Lung (tissue), 12 donors: ENCODE measurements around the gene POLA1. TPM values are rescaled to one million over a fixed set of nuclear protein-coding genes. Genes with fewer than 3 reads are reported as not detected.
"Not testable (repeated sequence)": the region's sequence is repeated elsewhere in the genome, so short reads cannot be mapped to it uniquely, and the experiment has no call there.

Source experiments
- ATAC-seq: fragments of 200-7000 bp; cut with Tn5 transposase; one replicate; pipeline ENCODE4 v1.9.1; 2020; ENCODE audit warnings: moderate number of reproducible peaks; ENCODE audit not compliant: insufficient read depth, low FRiP score
- DNase-seq, 3 donors: peaks; one replicate each; pipeline ENCODE4 v3.0.0-alpha.2; 2013 to 2017
- H3K27ac ChIP-seq, 2 donors: one replicate each; pipeline ENCODE4 v1.5.1; 2013; ENCODE audit warnings: mild to moderate bottlenecking in 2 of 2, moderate library complexity in 2 of 2, control low read depth in 1 of 2, inconsistent platforms in 1 of 2, low read depth in 1 of 2, low read length in 1 of 2
- H3K27me3 ChIP-seq, 3 donors: one replicate each; pipeline ENCODE4 v1.5.1; 2013; ENCODE audit warnings: low read length in 2 of 3; ENCODE audit not compliant: control insufficient read depth in 3 of 3, insufficient read depth in 3 of 3
- H3K36me3 ChIP-seq, 4 donors: one replicate each; pipeline ENCODE4 v1.5.1; 2013; ENCODE audit warnings: low read length in 4 of 4, mild to moderate bottlenecking in 1 of 4, moderate library complexity in 1 of 4; ENCODE audit not compliant: control insufficient read depth in 4 of 4, insufficient read depth in 4 of 4
- H3K4me1 ChIP-seq, 5 donors: one replicate each; pipeline ENCODE4 v1.5.1; 2013; ENCODE audit warnings: low read length in 5 of 5, mild to moderate bottlenecking in 2 of 5, moderate library complexity in 1 of 5; ENCODE audit not compliant: control insufficient read depth in 5 of 5, insufficient read depth in 5 of 5
- H3K4me3 ChIP-seq: one replicate; pipeline ENCODE4 v1.5.1; 2013; ENCODE audit warnings: mild to moderate bottlenecking, control low read depth, moderate library complexity
- H3K9ac ChIP-seq, 2 donors: one replicate each; pipeline ENCODE4 v1.5.1; 2013; ENCODE audit warnings: low read length in 2 of 2, control low read depth in 1 of 2; ENCODE audit not compliant: insufficient read depth in 1 of 2
- H3K9me3 ChIP-seq, 4 donors: one replicate each; pipeline ENCODE4 v1.5.1; 2013; ENCODE audit warnings: low read length in 3 of 4, mild to moderate bottlenecking in 1 of 4, moderate library complexity in 1 of 4; ENCODE audit not compliant: control insufficient read depth in 4 of 4, insufficient read depth in 3 of 4
- WGBS, 2 donors: extraction: QIAGEN DNeasy Blood & Tissue Kit; methylation state at CpG; one replicate each; pipeline ENCODE4 v1.1.7; 2013; 5-methylcytosine and 5-hydroxymethylcytosine counted together
- polyA plus RNA-seq, 2 donors: library from polyadenylated mRNA; stranded (reverse); fragments of 200-250 nt; gene quantifications; one replicate each; pipeline ENCODE4 v1.2.1, GENCODE V29; 2013
- total RNA-seq, 2 donors: library from RNA; depleted of rRNA in 1 of 2; stranded (reverse); fragments of >200 nt in 1 of 2; gene quantifications; one replicate each; pipeline ENCODE4 v1.2.1, GENCODE V29; 2014 to 2021
- TF ChIP-seq, protein P1 (sequence below): IDR thresholded peaks from 2 replicates; pipeline ENCODE4 v1.5.1; 2012; ENCODE audit warnings: mild to moderate bottlenecking; ENCODE audit errors: control extremely low read depth, extremely low read depth
- donor health status: control.
- donor health status: control.
- donor health status: Bipolar disorder and iron deficiency.
- donor health status: healthy.
- donor health status: DM: yes; HTN: yes; CAD: no.

POLA1 gene
- total and polyA plus RNA-seq, 4 donors, result 2.4 to 18.7 (median 6.1) TPM

DNA sequence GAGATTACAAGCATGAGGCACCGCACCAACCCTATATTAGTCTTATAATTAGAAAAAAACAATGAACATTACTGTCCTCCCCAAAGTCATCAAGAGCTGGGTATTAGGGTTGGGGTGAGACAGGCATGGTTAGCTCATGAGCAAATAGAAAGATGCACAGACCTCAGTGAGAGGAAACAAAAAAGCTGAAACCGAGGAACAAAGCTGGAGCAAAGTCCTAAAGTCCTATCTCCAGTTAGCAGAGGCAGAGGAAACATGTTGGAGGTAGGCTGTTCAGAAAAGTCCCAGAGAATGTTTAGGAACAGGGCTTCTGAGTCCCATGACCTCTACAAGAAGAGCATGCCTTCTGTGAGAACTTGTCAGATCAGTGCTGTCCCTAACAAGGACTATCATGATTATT is 41.9 kb upstream of the POLA1 start:
- H3K9ac ChIP-seq, result no peak overlapping the region
- ATAC-seq, result no peak
- TF ChIP-seq, protein P1, sequence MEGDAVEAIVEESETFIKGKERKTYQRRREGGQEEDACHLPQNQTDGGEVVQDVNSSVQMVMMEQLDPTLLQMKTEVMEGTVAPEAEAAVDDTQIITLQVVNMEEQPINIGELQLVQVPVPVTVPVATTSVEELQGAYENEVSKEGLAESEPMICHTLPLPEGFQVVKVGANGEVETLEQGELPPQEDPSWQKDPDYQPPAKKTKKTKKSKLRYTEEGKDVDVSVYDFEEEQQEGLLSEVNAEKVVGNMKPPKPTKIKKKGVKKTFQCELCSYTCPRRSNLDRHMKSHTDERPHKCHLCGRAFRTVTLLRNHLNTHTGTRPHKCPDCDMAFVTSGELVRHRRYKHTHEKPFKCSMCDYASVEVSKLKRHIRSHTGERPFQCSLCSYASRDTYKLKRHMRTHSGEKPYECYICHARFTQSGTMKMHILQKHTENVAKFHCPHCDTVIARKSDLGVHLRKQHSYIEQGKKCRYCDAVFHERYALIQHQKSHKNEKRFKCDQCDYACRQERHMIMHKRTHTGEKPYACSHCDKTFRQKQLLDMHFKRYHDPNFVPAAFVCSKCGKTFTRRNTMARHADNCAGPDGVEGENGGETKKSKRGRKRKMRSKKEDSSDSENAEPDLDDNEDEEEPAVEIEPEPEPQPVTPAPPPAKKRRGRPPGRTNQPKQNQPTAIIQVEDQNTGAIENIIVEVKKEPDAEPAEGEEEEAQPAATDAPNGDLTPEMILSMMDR, result no peak
- H3K9me3 ChIP-seq, result no peaks in the 10 kb centered on the region
- WGBS, 2 donors, result 85 to 100% methylated on average over 2 of the region's 2 CpGs
- DNase-seq, result no peak
- no peak overlapping the region for H3K27ac ChIP-seq
- H3K4me3 ChIP-seq, result no peak overlapping the region
- peaks cover 0 to 16% (median 4%) of the 10 kb centered on the region in 3 donors for H3K27me3 ChIP-seq
- no peaks in the 10 kb centered on the region for H3K36me3 ChIP-seq
- peaks cover 0 to 1% (median 0%) of the 10 kb centered on the region in 5 donors for H3K4me1 ChIP-seq

DNA sequence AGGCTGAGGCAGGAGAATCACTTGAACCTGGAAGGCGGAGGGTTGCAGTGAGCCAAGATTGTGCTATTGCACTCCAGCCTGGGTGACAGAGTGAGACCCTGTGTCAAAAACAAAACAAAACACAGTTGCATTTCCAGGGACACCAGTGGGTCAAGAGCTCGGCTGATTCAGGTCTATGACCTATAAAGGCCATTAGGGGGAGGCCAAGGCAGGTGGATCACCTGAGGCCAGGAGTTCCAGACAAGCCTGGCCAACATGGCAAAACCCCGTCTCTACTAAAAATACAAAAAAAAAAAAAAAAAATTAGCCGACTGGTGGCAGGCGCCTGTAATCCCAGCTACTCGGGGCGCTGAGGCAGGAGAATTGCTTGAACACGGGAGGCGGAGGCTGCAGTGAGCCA is 38.0 kb upstream of the POLA1 start:
- H3K36me3 ChIP-seq, DNase-seq, ATAC-seq, H3K4me1 ChIP-seq, H3K27ac ChIP-seq, H3K9ac ChIP-seq, H3K27me3 ChIP-seq, H3K9me3 ChIP-seq, H3K4me3 ChIP-seq: not testable (repeated sequence)
- WGBS, 2 donors, result 78 to 84% methylated on average over 3 to 9 of the region's 9 CpGs

DNA sequence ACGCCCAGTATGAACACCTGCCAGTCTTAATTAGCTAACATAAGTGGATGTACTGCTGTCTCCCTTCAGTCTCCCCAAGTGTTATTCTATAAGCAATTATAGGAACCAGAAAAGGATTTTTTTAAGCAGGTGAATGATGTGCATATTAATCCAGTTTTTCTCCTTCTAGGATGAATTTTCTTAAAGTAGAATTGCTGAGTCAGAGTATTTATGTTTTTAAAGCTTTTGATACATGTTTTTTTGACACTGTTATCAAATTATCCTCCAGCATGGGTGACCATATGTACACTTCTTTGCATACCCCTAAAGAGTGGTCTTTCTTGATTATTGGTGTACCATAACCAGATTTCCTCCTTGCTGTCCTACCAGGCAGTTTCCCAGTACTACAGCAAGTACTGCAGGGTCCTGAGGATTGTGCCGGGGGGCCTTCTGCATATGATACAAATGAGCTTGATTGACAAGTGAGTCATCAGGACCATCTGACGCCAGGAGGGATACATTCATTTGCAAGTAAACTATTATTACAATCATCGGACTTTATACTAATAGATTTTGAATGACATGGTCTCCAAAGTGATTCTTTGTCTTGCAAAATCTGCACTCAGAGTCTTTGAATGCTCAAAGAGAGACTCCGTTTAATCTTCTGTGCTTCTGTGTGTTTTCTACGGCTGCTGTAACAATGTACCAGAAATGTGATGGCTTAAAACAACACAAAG is 35.9 kb upstream of the POLA1 start:
- Histone ChIP-seq H3K27me3 (peaks cover 0 to 13% (median 6%) of the 10 kb centered on the region in 3 donors), H3K9ac (no peak overlapping the region), H3K27ac (no peak overlapping the region), H3K36me3 (no peaks in the 10 kb centered on the region), H3K4me3 (no peak overlapping the region), H3K4me1 (no peaks in the 10 kb centered on the region), H3K9me3 (no peaks in the 10 kb centered on the region)
- ATAC-seq (no peak), DNase-seq (no peak)
- 66 to 89% methylated on average over 6 of the region's 6 CpGs for WGBS, 2 donors
- TF ChIP-seq, protein P1, result no peak

DNA sequence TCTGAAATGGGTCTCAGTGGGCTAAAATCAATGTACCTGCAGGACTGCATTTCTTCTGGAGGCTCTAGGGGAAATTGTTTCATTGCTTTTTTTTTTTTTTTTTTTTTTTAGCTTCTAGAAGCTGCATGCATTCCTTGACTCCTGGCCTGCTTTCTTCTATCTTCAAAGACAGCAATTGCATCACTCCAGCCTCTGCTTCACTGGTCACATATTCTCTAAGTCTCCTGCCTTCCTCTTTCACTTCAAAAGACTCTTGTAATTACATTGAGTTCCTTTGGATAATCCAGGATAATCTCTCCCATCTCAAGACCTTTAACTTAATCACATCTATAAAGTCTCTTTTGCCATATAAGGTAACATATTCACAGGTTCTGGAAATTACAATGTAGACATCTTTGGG is 35.3 kb upstream of the POLA1 start:
- Histone ChIP-seq H3K27me3 (peaks cover 0 to 13% (median 10%) of the 10 kb centered on the region in 3 donors), H3K9ac (no peak overlapping the region), H3K4me3 (no peak overlapping the region), H3K9me3 (no peaks in the 10 kb centered on the region), H3K27ac (no peak overlapping the region), H3K4me1 (no peaks in the 10 kb centered on the region), H3K36me3 (no peaks in the 10 kb centered on the region)
- TF ChIP-seq, protein P1, result no peak
- ATAC-seq (no peak), DNase-seq (no peak)
